Endothelial cell of umbilical vein (primary cell): ENCODE measurements around the gene MIA3. TPM values are rescaled to one million over a fixed set of nuclear protein-coding genes. Genes with fewer than 3 reads are reported as not detected.

Experiments used
- BruUV-seq: library from RNA; stranded (reverse); fragments of 400-500 nt; replicated peaks from 2 replicates; lab custom pipeline; 2021; lab: Mats Ljungman, UMichigan
- CTCF ChIA-PET: fragments of 300-600, 350-600 bp; sonication (Branson Sonifier 250); formaldehyde crosslinking; loops from one replicate; lab custom pipeline; 2021; ENCODE audit warnings: antibody characterized with exemption, inconsistent platforms; lab: Charles Lee
- POLR2A ChIA-PET: fragments of 300-600, 350-600 bp; sonication (Branson Sonifier 250); formaldehyde crosslinking; loops from one replicate; lab custom pipeline; 2021; ENCODE audit warnings: antibody characterized with exemption, inconsistent platforms; lab: Charles Lee
- DNase-seq: peaks from one replicate; pipeline ENCODE4 v3.0.0-alpha.2; 2011; ENCODE audit warnings: low read depth, low spot score
- FAIRE-seq: peaks from 2 replicates; lab custom pipeline; 2011; peaks lifted over from hg19 to GRCh38; lab: Jason Lieb, UNC
- H2AFZ ChIP-seq: 2 replicates; pipeline ENCODE4 v1.6.0; 2012; ENCODE audit warnings: low read depth, low read length, control low read depth, inconsistent platforms
- H3K27ac ChIP-seq: 2 replicates; pipeline ENCODE4 v1.5.1; 2011; ENCODE audit warnings: low read depth, mild to moderate bottlenecking, control low read depth, low read length, moderate library complexity; ENCODE audit not compliant: insufficient read depth
- H3K27me3 ChIP-seq, 2 experiments: 2 replicates each; pipeline versions ENCODE4 v1.6.0 to v1.6.1; 2011; ENCODE audit warnings: low read length in 2 of 2, mixed read lengths in 1 of 2; ENCODE audit not compliant: control insufficient read depth in 2 of 2, insufficient read depth in 2 of 2
- H3K36me3 ChIP-seq, 2 experiments: 2 replicates in 1 of 2; 3 replicates in 1 of 2; pipeline ENCODE4 v1.5.1; 2011; ENCODE audit warnings: low read length in 2 of 2, mild to moderate bottlenecking in 1 of 2, moderate library complexity in 1 of 2; ENCODE audit not compliant: control insufficient read depth in 2 of 2, insufficient read depth in 2 of 2; ENCODE audit errors: extremely low read depth in 1 of 2
- H3K4me1 ChIP-seq: 3 replicates; pipeline ENCODE4 v1.5.1; 2011; ENCODE audit warnings: mild to moderate bottlenecking, low read length; ENCODE audit not compliant: control insufficient read depth, insufficient read depth; ENCODE audit errors: extremely low read depth
- H3K4me2 ChIP-seq: 2 replicates; pipeline ENCODE4 v1.6.1; 2011; ENCODE audit warnings: low read length, control low read depth, mixed read lengths; ENCODE audit not compliant: insufficient read depth
- H3K4me3 ChIP-seq, 3 experiments: fragments of 200-600 bp in 1 of 3; sonication (generic), shearing (Covaris generic) in 1 of 3; replicated peaks in 1 of 3; 2 replicates each; pipeline ENCODE4 v1.5.1; 2011 to 2016; ENCODE audit warnings: control low read depth in 3 of 3, low read length in 3 of 3, mild to moderate bottlenecking in 2 of 3, inconsistent platforms in 1 of 3, low read depth in 1 of 3, moderate library complexity in 1 of 3; ENCODE audit not compliant: insufficient read depth in 1 of 3
- H3K79me2 ChIP-seq: 2 replicates; pipeline ENCODE4 v1.6.0; 2012; ENCODE audit warnings: low read length, inconsistent platforms; ENCODE audit not compliant: control insufficient read depth, insufficient read depth
- H3K9ac ChIP-seq: replicated peaks from 2 replicates; pipeline ENCODE3; 2011; ENCODE audit warnings: low read length, control low read depth; ENCODE audit not compliant: insufficient read depth; ENCODE audit errors: extremely low read depth
- H3K9me1 ChIP-seq: replicated peaks from 3 replicates; pipeline ENCODE4 v1.6.0; 2011; ENCODE audit warnings: mild to moderate bottlenecking, low read length; ENCODE audit not compliant: control insufficient read depth, insufficient read depth; ENCODE audit errors: extremely low read depth
- H3K9me3 ChIP-seq: replicated peaks from 2 replicates; pipeline ENCODE4 v1.5.1; 2012; ENCODE audit warnings: low read length, inconsistent platforms; ENCODE audit not compliant: control insufficient read depth, insufficient read depth
- H4K20me1 ChIP-seq: replicated peaks from 2 replicates; pipeline ENCODE3; 2011; ENCODE audit warnings: mild to moderate bottlenecking, low read length; ENCODE audit not compliant: control insufficient read depth, insufficient read depth; ENCODE audit errors: extremely low read depth
- CTCF ChIP-seq, 2 donors: IDR thresholded peaks; 1 replicate in 1 of 2; 2 replicates in 1 of 2; pipeline ENCODE4 v1.5.1; 2011; ENCODE audit warnings: low read length in 2 of 2, mild to moderate bottlenecking in 2 of 2, moderate library complexity in 2 of 2, control low read depth in 1 of 2, inconsistent platforms in 1 of 2, low read depth in 1 of 2; ENCODE audit not compliant: insufficient read depth in 1 of 2; ENCODE audit errors: extremely low read depth in 1 of 2
- EZH2 ChIP-seq: IDR thresholded peaks from 2 replicates; pipeline ENCODE4 v1.6.1; 2012; ENCODE audit warnings: borderline replicate concordance, low read depth, mild to moderate bottlenecking, moderate library complexity, low read length, inconsistent platforms; ENCODE audit not compliant: severe bottlenecking
- FOS ChIP-seq: IDR thresholded peaks from 2 replicates; pipeline ENCODE4 v1.6.1; 2011; ENCODE audit warnings: mild to moderate bottlenecking, low read length, moderate library complexity, borderline replicate concordance; ENCODE audit not compliant: insufficient read depth
- GATA2 ChIP-seq: IDR thresholded peaks from 2 replicates; pipeline ENCODE4 v1.7.0; 2011; ENCODE audit warnings: low read depth, mild to moderate bottlenecking, moderate library complexity, mixed read lengths, low read length; ENCODE audit not compliant: insufficient read length, insufficient read depth
- JUN ChIP-seq: IDR thresholded peaks from 2 replicates; pipeline ENCODE4 v1.6.1; 2011; ENCODE audit warnings: borderline replicate concordance, low read depth; ENCODE audit not compliant: insufficient read length, insufficient read depth
- MAX ChIP-seq: IDR thresholded peaks from 2 replicates; pipeline ENCODE4 v1.6.1; 2011; ENCODE audit not compliant: insufficient read depth, insufficient read length
- MYC ChIP-seq: IDR thresholded peaks from one replicate; pipeline ENCODE4 v1.6.1; 2011; ENCODE audit warnings: mild to moderate bottlenecking, low read depth, low read length
- POLR2A ChIP-seq: IDR thresholded peaks from 2 replicates; pipeline ENCODE4 v1.6.1; 2012; ENCODE audit warnings: low read depth, mild to moderate bottlenecking, control low read depth, low read length
- POLR2AphosphoS5 ChIP-seq: IDR thresholded peaks from 2 replicates; pipeline ENCODE4 v1.6.1; 2012; ENCODE audit warnings: low read depth, mild to moderate bottlenecking, control low read depth, low read length, moderate library complexity; ENCODE audit not compliant: insufficient read depth
- dilution Hi-C: fragments of 300-500 bp; cut with MboI; formaldehyde crosslinking; loops from one replicate; pipeline ENCODE4 v1.15.0; 2019; ENCODE audit warnings: low sequenced_read_pairs; ENCODE audit not compliant: extremely low pct_ligation_motif_present
- intact Hi-C: fragments of 100-400 bp; cut with micrococcal nuclease; formaldehyde crosslinking; loops from one replicate; pipeline ENCODE4 v1.10.0; 2022
- polyA plus RNA-seq, 4 experiments: library from polyadenylated mRNA; depleted of rRNA in 3 of 4; stranded (reverse) in 3 of 4; unstranded in 1 of 4; fragments of >200 nt; gene quantifications; 2 replicates each; pipeline versions ENCODE4 v1.2.1 to v1.2.3, GENCODE V29; 2011 to 2012; ENCODE audit warnings: missing spikeins in 1 of 4
- total RNA-seq: library from RNA; stranded (reverse); gene quantifications from 2 replicates; pipeline ENCODE4 v1.2.3, GENCODE V29; 2021

Gene MIA3
- total and polyA plus RNA-seq, 2 donors (not counting 3 experiments of a cell fraction or from before 2014, with no cell fraction given) = 63.7 to 108 TPM

- H3K9me1 ChIP-seq = no peaks in the 10 kb centered on the region
- H3K4me2 ChIP-seq = no peak overlapping the region
- POLR2A ChIA-PET = no interaction called here
- H3K4me1 ChIP-seq = no peaks in the 10 kb centered on the region
- dilution Hi-C loops = no loop called here
- CTCF ChIA-PET = interaction anchor here (0.5 kb wide), 1 partner anchor 1003 kb away, joined by 3 read pairs; no protein-coding TSS in a partner anchor
- no peak overlapping the region for H3K9ac ChIP-seq
- peaks cover 4% of the 10 kb centered on the region for H4K20me1 ChIP-seq
- H3K27me3 ChIP-seq = no peaks in the 10 kb centered on the region
- no peak for DNase-seq
- no peak overlapping the region for H3K27ac ChIP-seq
- no peak for TF ChIP-seq EZH2
- no peak for TF ChIP-seq CTCF (IDR thresholded peaks at IDR 0.05; ENCODE audit: extremely low read depth in 1 of 2, insufficient read depth in 1 of 2, low read depth in 1 of 2, low read length in 2 of 2)
- no peak for TF ChIP-seq FOS
- TF ChIP-seq MYC = no peak
- no peak for TF ChIP-seq MAX
- TF ChIP-seq GATA2 = no peak
- TF ChIP-seq POLR2A = no peak
- TF ChIP-seq POLR2AphosphoS5 = no peak
- TF ChIP-seq JUN = no peak
- intact Hi-C loops = no loop called here
- no peaks in the 10 kb centered on the region for H3K9me3 ChIP-seq
- no peak for FAIRE-seq
- no TSS peak for BruUV-seq
- peaks cover 0 to 3% of the 10 kb centered on the region in 2 experiments for H3K36me3 ChIP-seq
- no peak overlapping the region for H3K4me3 ChIP-seq
- H2AFZ ChIP-seq = no peak overlapping the region
- peaks cover 59% of the 10 kb centered on the region for H3K79me2 ChIP-seq
Measured at GRCh38 chr1:222704260-222704659, 86.4 kb downstream of the MIA3 start.
